Stimulated activated CD8-positive, alpha-beta memory T cell treated with anti-CD3 and anti-CD28 coated beads, Interleukin-7, amount 100 ng/mL, for 24 hours (primary cell): ENCODE data around the gene SUPT7L.
"Not testable (repeated sequence)": the region's sequence is repeated elsewhere in the genome, so short reads cannot be mapped to it uniquely, and the experiment has no call there.

ENCODE experiments used
- DNase-seq: peaks from one replicate; pipeline ENCODE4 v3.0.0-alpha.2; 2020; ENCODE audit warnings: low read depth

SUPT7L gene

GRCh38 chr2:27638037-27638637, 25.3 kb downstream of the SUPT7L start:
- no peak for DNase-seq

- no peak for DNase-seq
Observed at GRCh38 chr2:27636766-27637165, 26.6 kb downstream of the SUPT7L start.

GRCh38 chr2:27634291-27634690, 29.1 kb downstream of the SUPT7L start:
- DNase-seq: no peak

GRCh38 chr2:27630257-27630656, 33.2 kb downstream of the SUPT7L start:
- not testable (repeated sequence) for DNase-seq

- DNase-seq: peak; percentile 89
Observed at GRCh38 chr2:27628767-27629709, 34.4 kb downstream of the SUPT7L start, which contains the start of the genes CCDC121 and GPN1. Gene CCDC121 (minus strand): TSS chr2:27629012. CDS start chr2:27627799, 1,213 bp downstream. Gene GPN1 (plus strand): TSS chr2:27629050. CDS start chr2:27629059, 9 bp downstream.

- DNase-seq: no peak
Observed at GRCh38 chr2:27627963-27628766, 35.2 kb downstream of the SUPT7L start.

- not testable (repeated sequence) for DNase-seq
Observed at GRCh38 chr2:27626921-27627320, 36.5 kb downstream of the SUPT7L start.

- DNase-seq: not testable (repeated sequence)
Observed at GRCh38 chr2:27626323-27626722, 37.1 kb downstream of the SUPT7L start.

GRCh38 chr2:27624943-27625342, 38.5 kb downstream of the SUPT7L start:
- no peak for DNase-seq

- no peak for DNase-seq
Observed at GRCh38 chr2:27622921-27623384, 40.5 kb downstream of the SUPT7L start.

- no peak for DNase-seq
Observed at GRCh38 chr2:27621524-27621923, 41.9 kb downstream of the SUPT7L start.

- no peak for DNase-seq
Observed at GRCh38 chr2:27615316-27615715, 48.1 kb downstream of the SUPT7L start.

- DNase-seq: no peak
Observed at GRCh38 chr2:27613985-27614384, 49.4 kb downstream of the SUPT7L start.

- no peak for DNase-seq
Observed at GRCh38 chr2:27606611-27607010, 56.8 kb downstream of the SUPT7L start.
